Measurements from ENCODE around the gene TSEN2. TPM values are rescaled to one million over a fixed set of nuclear protein-coding genes. Genes with fewer than 3 reads are reported as not detected.

Gene TSEN2
- total RNA-seq, 4 donors from 2014 or later: 31.8 to 40.2 (median 35.2) TPM

DNA sequence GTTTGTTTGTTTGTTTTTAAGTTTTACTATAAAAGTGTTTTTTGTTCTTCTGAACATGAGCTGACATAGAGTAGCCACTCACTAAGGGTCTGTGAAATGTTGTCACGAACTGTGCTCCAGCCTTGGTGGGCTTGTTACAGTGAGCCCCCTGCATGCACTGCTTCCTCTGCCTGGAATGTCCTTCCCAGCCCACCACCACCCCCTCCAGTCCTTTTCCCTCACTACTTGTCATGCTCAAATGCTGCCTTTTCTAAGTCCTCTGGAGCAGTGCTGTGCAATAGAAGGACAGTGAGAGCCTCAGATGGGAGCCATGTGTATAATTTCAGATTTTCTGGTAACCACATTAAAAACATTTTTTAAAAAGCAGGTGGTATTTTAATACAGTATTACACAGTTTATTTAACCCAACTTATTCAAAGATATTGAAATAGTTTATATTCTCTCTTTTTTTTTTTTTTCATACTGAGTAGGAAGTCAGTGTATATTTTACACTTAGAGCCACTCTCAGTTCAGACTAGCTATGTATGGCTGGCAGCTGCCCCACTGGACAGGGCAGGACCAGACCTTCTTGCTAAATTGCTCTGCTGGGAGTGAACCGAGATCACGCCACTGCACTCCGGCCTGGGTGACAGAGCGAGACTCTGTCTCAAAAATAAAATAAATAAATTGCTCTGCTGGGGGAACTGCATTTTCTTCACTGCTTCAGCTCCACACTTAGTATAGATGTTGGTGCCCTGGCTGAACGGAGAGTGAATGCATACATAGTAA is 34.2 kb downstream of the TSEN2 start:
- DNase-seq (ENCODE audit: low spot score in 2 of 2): no peak
- peaks cover 0 to 27% (median 0%) of the 10 kb centered on the region in 3 donors for H3K36me3 ChIP-seq
- H3K4me3 ChIP-seq: no peak overlapping the region
- H3K9me3 ChIP-seq: no peaks in the 10 kb centered on the region
- 50 to 65% methylated on average over 6 of the region's 6 CpGs for WGBS, 2 donors
- H3K27ac ChIP-seq: peak overlapping the region in 2 of 4 donors; percentile 52 to 56
- TF ChIP-seq, protein P1, sequence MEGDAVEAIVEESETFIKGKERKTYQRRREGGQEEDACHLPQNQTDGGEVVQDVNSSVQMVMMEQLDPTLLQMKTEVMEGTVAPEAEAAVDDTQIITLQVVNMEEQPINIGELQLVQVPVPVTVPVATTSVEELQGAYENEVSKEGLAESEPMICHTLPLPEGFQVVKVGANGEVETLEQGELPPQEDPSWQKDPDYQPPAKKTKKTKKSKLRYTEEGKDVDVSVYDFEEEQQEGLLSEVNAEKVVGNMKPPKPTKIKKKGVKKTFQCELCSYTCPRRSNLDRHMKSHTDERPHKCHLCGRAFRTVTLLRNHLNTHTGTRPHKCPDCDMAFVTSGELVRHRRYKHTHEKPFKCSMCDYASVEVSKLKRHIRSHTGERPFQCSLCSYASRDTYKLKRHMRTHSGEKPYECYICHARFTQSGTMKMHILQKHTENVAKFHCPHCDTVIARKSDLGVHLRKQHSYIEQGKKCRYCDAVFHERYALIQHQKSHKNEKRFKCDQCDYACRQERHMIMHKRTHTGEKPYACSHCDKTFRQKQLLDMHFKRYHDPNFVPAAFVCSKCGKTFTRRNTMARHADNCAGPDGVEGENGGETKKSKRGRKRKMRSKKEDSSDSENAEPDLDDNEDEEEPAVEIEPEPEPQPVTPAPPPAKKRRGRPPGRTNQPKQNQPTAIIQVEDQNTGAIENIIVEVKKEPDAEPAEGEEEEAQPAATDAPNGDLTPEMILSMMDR (IDR thresholded peaks at IDR 0.05): no peak
- TF ChIP-seq EP300 (IDR thresholded peaks at IDR 0.05): no peak
- TF ChIP-seq POLR2A (IDR thresholded peaks at IDR 0.05): no peak
- H3K27me3 ChIP-seq: no peaks in the 10 kb centered on the region
- H3K4me1 ChIP-seq: peaks cover 0 to 19% (median 0%) of the 10 kb centered on the region in 4 donors

DNA sequence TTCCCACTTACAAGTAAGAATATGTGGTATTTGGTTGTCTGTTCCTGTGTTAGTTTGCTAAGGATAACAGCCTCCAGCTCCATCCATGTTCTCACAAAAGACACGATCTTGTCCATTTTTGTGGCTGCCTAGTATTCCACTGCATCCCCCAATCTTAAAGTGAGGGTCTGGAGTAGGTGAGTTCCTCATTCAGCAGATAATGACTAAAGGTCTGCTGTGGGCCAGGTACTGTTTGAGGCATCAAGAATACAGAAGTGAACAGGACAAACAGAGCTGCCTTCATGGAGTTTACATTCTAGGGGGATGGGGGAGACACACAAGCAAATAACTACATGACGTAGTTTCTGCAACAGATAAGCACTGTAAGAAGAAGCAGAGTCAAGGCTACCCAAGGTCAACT is 36.7 kb downstream of the TSEN2 start:
- H3K36me3 ChIP-seq: peaks cover 0 to 46% (median 0%) of the 10 kb centered on the region in 3 donors
- DNase-seq (ENCODE audit: low spot score in 2 of 2): no peak
- no peaks in the 10 kb centered on the region for H3K9me3 ChIP-seq
- H3K4me3 ChIP-seq: no peak overlapping the region
- WGBS, 2 donors: 96% methylated on average over 2 of the region's 2 CpGs
- no peaks in the 10 kb centered on the region for H3K27me3 ChIP-seq
- H3K27ac ChIP-seq: no peak overlapping the region
- H3K4me1 ChIP-seq: peaks cover 0 to 9% (median 0%) of the 10 kb centered on the region in 4 donors
- TF ChIP-seq POLR2A (IDR thresholded peaks at IDR 0.05) (no peak), EP300 (IDR thresholded peaks at IDR 0.05) (no peak)
- TF ChIP-seq, protein P1 (IDR thresholded peaks at IDR 0.05): no peak

DNA sequence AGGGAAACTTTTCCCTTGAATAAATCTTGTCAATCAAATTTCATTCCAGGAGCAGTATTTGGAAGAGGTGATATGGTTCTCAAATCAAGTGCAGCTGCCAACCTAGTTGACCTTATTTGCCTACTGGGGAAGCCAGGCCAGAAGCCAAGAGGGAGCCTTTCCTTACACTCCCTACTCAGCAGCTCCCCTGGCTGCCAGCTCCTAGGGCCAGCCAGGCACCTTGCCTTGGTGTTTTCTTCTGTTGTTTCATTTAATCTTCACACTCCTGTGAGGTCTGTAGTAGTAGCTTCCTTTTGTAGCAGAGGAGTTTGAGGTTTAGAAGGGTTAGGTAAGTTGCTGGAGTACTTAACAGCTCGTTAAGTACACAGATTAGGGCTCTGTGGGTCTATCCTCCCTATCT is 38.4 kb downstream of the TSEN2 start:
- 89 to 90% methylated on average over 1 of the region's 1 CpG for WGBS, 2 donors

DNA sequence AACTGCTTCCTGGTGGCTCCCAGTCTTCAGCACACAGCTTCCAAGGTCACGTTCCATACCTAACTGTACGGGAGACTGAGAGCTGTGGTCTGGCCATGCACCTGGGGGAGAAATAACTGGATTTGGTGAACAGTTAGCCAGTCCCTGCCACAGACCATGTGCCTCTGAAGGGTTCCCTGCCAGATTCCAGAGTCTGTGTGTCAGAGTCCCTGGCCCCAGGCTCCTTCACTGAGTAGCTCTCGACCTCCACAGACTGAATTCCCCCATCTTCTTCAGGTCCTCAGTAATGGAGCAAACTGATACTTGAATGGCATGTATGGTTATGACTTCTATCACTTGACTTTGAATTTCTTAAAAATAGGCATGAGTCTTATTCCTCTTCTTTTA is 43.5 kb downstream of the TSEN2 start:
- H3K27ac ChIP-seq: no peak overlapping the region
- H3K9me3 ChIP-seq: no peaks in the 10 kb centered on the region
- TF ChIP-seq, protein P1 (IDR thresholded peaks at IDR 0.05): no peak
- no peak for TF ChIP-seq POLR2A (IDR thresholded peaks at IDR 0.05)
- TF ChIP-seq EP300 (IDR thresholded peaks at IDR 0.05): no peak
- H3K4me1 ChIP-seq: no peaks in the 10 kb centered on the region
- H3K36me3 ChIP-seq: peaks cover 0 to 76% (median 0%) of the 10 kb centered on the region in 3 donors
- no peaks in the 10 kb centered on the region for H3K27me3 ChIP-seq
- no peak for DNase-seq (ENCODE audit: low spot score in 2 of 2)
- 61 to 91% methylated on average over 3 of the region's 3 CpGs for WGBS, 2 donors
- no peak overlapping the region for H3K4me3 ChIP-seq

More for the DNA sequence above, 38.4 kb downstream of the TSEN2 start:
- Histone ChIP-seq H3K27ac (no peak overlapping the region), H3K4me3 (no peak overlapping the region), H3K4me1 (peaks cover 0 to 6% (median 0%) of the 10 kb centered on the region in 4 donors), H3K9me3 (no peaks in the 10 kb centered on the region), H3K27me3 (no peaks in the 10 kb centered on the region), H3K36me3 (peaks cover 0 to 56% (median 0%) of the 10 kb centered on the region in 3 donors)
- DNase-seq (ENCODE audit: low spot score in 2 of 2): no peak
- TF ChIP-seq, protein P1 (IDR thresholded peaks at IDR 0.05): no peak
- TF ChIP-seq EP300 (IDR thresholded peaks at IDR 0.05) (no peak), POLR2A (IDR thresholded peaks at IDR 0.05) (no peak)

DNA sequence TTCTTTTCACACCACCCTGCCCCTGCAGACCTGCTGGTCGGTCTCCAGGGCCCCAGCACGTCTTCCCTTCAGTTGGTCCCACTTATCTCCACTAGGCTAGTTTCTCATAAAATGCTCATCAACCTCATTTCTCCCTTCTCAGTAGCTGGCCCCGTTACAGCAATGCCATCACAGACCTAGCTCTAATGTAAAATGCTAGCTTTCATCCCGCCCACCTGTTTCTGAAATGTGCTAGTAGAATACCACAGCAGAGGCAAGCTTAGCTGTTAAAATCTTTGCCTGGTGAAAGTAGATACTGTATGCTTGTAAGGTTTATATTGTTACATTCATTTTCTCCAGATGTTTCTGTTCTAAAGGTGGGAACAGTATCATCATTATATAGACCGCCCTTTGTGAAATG is 47.9 kb downstream of the TSEN2 start:
- TF ChIP-seq POLR2A (IDR thresholded peaks at IDR 0.05): no peak
- TF ChIP-seq, protein P1 (IDR thresholded peaks at IDR 0.05): no peak
- no peak for TF ChIP-seq EP300 (IDR thresholded peaks at IDR 0.05)
- no peaks in the 10 kb centered on the region for H3K9me3 ChIP-seq
- no peaks in the 10 kb centered on the region for H3K4me1 ChIP-seq
- H3K4me3 ChIP-seq: no peak overlapping the region
- H3K27me3 ChIP-seq: no peaks in the 10 kb centered on the region
- WGBS, 2 donors: 78 to 87% methylated on average over 5 of the region's 5 CpGs
- DNase-seq (ENCODE audit: low spot score in 2 of 2): no peak
- H3K27ac ChIP-seq: no peak overlapping the region
- H3K36me3 ChIP-seq: peaks cover 0 to 50% (median 0%) of the 10 kb centered on the region in 3 donors

All from tibial nerve (tissue), 4 donors.